ENCODE data around the gene HINFP.

HINFP gene

DNA sequence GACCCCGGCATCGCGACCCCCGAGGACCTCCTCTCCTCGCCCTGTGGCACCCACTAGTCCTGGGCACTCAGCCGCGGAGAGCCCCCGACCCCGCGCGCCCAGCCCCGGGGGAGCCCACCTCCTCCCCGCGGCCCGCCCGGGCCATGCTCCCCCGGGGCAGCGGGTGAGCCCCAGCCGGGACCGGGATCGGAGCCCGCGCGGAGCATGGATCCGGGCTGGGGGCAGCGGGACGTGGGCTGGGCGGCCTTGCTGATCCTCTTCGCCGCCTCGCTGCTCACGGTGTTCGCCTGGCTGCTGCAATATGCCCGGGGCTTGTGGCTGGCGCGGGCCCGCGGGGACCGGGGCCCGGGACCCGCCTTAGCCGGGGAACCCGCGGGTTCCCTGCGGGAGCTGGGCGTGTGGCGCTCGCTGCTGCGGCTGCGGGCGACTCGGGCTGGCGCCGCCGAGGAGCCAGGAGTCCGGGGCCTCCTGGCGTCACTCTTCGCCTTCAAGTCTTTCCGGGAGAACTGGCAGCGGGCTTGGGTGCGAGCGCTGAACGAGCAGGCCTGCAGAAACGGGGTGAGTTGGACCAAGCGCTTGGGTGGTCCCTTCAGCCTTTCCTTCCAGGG lies 13.7 kb upstream of the HINFP start:
- H3K4me3 Mint-ChIP-seq: peak overlapping the region; percentile 88
- H3K36me3 Mint-ChIP-seq: peaks cover 19% of the 10 kb centered on the region
- H3K4me1 Mint-ChIP-seq: peaks cover 34% of the 10 kb centered on the region
- H3K9me3 Mint-ChIP-seq: no peaks in the 10 kb centered on the region
- H3K27ac Mint-ChIP-seq: no peak overlapping the region
- ATAC-seq: peak; percentile 60
- no peaks in the 10 kb centered on the region for H3K27me3 Mint-ChIP-seq

DNA sequence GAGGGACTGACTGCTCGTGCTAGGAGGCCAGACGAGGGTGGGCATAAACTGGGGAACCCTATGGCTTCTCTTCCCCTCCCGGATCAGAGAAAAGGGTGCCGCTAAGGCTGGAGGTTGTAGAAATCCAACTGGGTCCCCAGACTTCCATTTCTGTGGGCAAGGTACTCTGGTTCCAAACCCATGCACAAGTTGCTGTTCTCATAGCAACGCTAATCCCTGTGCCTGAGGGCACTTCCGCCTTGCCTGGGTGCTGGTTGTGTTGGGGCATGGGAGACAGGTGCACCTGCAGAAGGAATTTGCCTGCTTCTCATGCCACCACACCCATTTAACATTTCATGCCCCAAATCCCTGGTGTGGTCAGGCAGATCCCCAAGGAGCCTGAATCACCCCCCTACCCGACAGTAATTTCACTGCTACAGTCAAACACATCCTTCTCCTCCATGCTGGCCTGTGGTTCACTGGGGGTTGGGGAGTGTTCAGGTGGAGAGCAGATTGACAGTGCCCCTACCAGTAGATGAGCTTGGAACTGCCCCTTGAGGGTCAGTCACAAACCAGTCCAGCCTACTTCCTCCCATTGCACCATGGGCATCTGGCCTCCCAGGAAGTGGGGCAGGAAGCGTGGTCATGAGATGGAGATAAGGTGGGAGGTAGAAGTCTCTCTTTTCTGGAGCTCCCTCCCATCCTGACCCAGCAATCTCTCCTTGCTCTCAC lies 13.1 kb upstream of the HINFP start:
- peak overlapping the region; percentile 10 for H3K27ac Mint-ChIP-seq
- peaks cover 34% of the 10 kb centered on the region for H3K4me1 Mint-ChIP-seq
- H3K36me3 Mint-ChIP-seq: peaks cover 26% of the 10 kb centered on the region
- H3K4me3 Mint-ChIP-seq: peak overlapping the region; percentile 88
- ATAC-seq: no peak
- no peaks in the 10 kb centered on the region for H3K9me3 Mint-ChIP-seq
- H3K27me3 Mint-ChIP-seq: no peaks in the 10 kb centered on the region

DNA sequence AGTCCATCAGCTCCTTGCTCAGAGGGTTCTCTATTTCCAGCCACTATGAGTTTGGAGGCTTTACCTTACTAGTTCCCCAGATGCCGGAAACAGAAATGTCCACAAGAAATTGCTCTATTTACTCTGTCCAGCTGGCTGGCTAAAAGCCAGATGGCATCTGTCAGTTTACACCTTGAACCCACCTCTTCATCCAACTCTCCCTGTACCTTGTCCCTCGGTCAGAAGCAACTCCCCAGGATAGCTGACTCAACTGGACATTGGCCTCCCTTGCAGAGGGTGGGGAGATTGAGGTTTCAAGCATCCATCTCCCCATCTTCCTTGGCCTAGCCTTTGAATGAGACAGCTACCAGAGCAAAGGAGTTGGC lies 12.5 kb upstream of the HINFP start:
- peak overlapping the region; percentile 10 for H3K27ac Mint-ChIP-seq
- H3K36me3 Mint-ChIP-seq: peaks cover 29% of the 10 kb centered on the region
- H3K4me1 Mint-ChIP-seq: peaks cover 34% of the 10 kb centered on the region
- H3K9me3 Mint-ChIP-seq: no peaks in the 10 kb centered on the region
- H3K27me3 Mint-ChIP-seq: no peaks in the 10 kb centered on the region
- ATAC-seq: no peak
- peak overlapping the region; percentile 88 for H3K4me3 Mint-ChIP-seq

DNA sequence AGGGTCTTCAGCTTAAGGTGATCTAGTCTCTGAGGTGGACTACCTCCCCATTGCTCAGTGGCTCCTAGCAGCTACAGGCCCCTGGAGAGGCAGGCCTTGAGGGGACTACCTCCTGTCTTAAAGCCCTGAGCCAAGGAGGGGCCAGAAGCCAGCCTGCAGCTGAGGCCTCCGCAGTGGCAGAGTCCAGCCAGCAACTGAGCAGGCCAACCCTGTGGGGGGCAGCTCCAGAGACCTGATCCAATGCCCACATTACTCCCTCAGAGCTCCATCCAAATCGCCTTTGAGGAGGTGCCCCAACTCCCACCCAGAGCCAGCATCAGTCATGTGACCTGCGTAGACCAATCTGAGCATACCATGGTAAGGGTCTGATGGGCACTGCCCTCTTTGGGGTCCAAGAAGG lies 11.5 kb upstream of the HINFP start:
- H3K27ac Mint-ChIP-seq: no peak overlapping the region

DNA sequence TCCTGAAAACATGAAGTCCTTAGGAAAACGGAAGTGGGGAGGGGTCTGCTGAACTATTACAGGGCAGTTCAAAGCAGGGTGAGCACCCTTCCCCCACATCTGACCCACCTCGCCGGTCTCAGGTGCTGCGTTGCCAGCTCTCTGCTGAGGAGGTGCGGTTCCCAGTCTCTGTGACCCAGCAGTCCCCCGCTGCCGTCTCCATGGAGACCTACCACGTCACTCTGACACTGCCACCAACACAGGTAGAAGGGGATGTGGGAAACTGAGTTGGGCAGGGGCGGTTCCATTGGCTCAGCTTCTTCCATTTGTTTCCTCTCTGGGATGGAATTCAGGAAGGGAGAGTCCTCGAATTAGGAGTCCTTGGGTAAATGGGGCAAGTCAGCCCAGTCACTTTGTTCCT lies 10.9 kb upstream of the HINFP start:
- Mint-ChIP-seq H3K9me3 (no peaks in the 10 kb centered on the region), H3K27me3 (no peaks in the 10 kb centered on the region), H3K4me3 (no peak overlapping the region), H3K36me3 (peaks cover 39% of the 10 kb centered on the region), H3K4me1 (peaks cover 34% of the 10 kb centered on the region), H3K27ac (no peak overlapping the region)
- no peak for ATAC-seq

More for the DNA sequence above, 11.5 kb upstream of the HINFP start:
- no peaks in the 10 kb centered on the region for H3K9me3 Mint-ChIP-seq
- peaks cover 34% of the 10 kb centered on the region for H3K4me1 Mint-ChIP-seq
- no peak for ATAC-seq
- H3K4me3 Mint-ChIP-seq: no peak overlapping the region
- peaks cover 34% of the 10 kb centered on the region for H3K36me3 Mint-ChIP-seq
- no peaks in the 10 kb centered on the region for H3K27me3 Mint-ChIP-seq

DNA sequence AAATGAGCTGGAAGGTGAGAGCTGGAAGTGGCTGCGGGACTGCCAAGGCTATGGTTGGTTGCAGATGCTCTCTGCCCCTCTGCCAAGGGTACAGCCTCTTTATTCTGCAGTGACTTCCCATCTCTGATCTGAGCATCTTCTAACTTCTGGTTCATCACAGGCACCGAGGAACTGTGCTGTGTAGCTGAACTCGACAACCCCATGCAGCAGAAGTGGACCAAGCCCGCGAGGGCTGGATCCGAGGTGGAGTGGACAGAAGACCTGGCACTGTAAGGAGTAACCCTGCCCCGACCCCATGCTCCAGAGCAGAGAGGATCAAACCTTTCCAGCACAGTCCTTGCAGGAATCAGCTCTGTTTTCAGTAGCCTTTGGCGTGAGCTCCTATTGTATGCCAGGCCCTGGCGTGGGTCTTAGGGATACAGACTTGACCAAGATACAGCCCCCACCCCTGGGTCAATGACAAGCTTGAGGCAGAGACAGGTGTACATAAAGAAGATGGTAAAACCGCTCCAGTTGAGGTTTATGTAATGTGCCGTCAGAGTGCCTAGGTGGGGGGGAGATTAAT lies 9.9 kb upstream of the HINFP start:
- no peak for ATAC-seq
- peaks cover 26% of the 10 kb centered on the region for H3K4me1 Mint-ChIP-seq
- H3K27me3 Mint-ChIP-seq: no peaks in the 10 kb centered on the region
- no peaks in the 10 kb centered on the region for H3K9me3 Mint-ChIP-seq
- H3K27ac Mint-ChIP-seq: no peak overlapping the region
- H3K4me3 Mint-ChIP-seq: no peak overlapping the region
- H3K36me3 Mint-ChIP-seq: peaks cover 47% of the 10 kb centered on the region

DNA sequence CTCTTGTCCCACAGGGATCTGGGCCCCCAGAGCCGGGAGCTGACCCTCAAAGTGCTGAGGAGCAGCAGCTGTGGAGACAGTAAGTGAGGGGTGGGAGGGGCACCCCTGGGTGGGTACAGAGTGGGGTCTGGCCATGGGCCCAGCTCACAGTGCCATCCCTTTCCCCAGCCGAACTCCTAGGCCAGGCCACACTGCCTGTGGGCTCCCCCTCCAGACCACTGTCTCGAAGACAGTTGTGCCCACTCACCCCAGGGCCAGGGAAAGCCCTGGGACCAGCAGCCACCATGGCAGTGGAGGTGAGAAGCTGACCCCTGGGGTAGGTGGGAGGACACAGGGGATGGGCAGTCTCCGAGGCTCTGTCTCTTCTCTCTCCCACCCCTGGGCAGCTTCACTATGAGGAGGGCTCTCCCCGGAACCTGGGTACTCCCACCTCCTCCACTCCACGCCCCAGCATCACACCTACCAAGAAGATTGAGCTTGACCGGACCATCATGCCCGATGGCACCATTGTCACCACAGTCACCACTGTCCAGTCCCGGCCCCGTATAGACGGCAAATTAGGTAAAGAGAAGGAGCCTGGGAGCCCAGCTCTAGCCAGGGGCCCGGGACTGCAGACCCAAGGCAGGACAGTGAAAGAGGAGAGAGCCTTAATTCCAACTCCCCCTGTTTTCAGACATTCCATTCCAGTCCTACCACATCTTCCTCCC lies 8.9 kb upstream of the HINFP start:
- Mint-ChIP-seq H3K27me3 (no peaks in the 10 kb centered on the region), H3K4me1 (peaks cover 20% of the 10 kb centered on the region), H3K9me3 (no peaks in the 10 kb centered on the region), H3K27ac (no peak overlapping the region), H3K36me3 (peaks cover 54% of the 10 kb centered on the region), H3K4me3 (no peak overlapping the region)
- no peak for ATAC-seq

DNA sequence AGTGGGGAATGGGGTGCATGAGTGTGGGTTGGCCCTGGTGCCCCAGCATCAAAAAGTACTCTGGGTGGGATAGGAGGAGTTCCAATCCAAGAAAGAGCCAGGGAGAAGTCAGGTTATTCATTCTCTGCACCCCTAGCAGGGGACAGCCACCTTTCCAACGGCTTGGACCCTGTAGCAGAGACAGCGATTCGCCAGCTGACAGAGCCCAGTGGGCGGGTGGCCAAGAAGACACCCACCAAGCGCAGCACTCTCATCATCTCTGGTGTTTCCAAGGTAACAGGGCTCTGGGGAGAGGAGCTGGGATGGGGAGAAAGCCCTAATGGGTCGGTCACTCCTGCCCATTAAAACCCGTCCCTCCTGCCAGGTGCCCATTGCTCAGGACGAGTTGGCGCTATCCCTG lies 7.7 kb upstream of the HINFP start:
- H3K9me3 Mint-ChIP-seq: no peaks in the 10 kb centered on the region
- peaks cover 13% of the 10 kb centered on the region for H3K4me1 Mint-ChIP-seq
- H3K36me3 Mint-ChIP-seq: peaks cover 54% of the 10 kb centered on the region
- H3K4me3 Mint-ChIP-seq: no peak overlapping the region
- H3K27me3 Mint-ChIP-seq: no peaks in the 10 kb centered on the region
- no peak for ATAC-seq
- H3K27ac Mint-ChIP-seq: no peak overlapping the region

DNA sequence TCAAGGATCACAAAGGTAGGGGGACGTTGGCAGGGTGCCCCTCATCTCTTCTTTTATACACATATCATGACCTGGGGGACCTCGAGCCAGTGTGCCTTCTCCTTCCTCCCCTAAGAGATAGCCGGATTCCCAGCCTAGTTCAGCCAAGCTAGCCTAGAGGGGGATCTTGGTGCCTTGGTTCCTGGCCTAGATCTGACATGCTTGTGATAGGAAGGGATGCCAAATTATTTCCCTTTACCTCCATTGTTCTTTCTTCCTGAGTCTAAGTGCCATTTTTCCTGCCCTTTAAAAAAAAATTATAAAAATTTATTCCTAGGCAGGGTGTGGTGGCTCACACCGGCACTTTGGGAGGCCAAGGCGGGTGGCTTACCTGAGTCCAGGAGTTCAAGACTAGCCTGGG lies 7.0 kb upstream of the HINFP start:
- H3K27ac Mint-ChIP-seq: no peak overlapping the region
- H3K27me3 Mint-ChIP-seq: no peaks in the 10 kb centered on the region
- H3K4me3 Mint-ChIP-seq: no peak overlapping the region
- peaks cover 54% of the 10 kb centered on the region for H3K36me3 Mint-ChIP-seq
- peaks cover 7% of the 10 kb centered on the region for H3K4me1 Mint-ChIP-seq
- H3K9me3 Mint-ChIP-seq: no peaks in the 10 kb centered on the region
- no peak for ATAC-seq

DNA sequence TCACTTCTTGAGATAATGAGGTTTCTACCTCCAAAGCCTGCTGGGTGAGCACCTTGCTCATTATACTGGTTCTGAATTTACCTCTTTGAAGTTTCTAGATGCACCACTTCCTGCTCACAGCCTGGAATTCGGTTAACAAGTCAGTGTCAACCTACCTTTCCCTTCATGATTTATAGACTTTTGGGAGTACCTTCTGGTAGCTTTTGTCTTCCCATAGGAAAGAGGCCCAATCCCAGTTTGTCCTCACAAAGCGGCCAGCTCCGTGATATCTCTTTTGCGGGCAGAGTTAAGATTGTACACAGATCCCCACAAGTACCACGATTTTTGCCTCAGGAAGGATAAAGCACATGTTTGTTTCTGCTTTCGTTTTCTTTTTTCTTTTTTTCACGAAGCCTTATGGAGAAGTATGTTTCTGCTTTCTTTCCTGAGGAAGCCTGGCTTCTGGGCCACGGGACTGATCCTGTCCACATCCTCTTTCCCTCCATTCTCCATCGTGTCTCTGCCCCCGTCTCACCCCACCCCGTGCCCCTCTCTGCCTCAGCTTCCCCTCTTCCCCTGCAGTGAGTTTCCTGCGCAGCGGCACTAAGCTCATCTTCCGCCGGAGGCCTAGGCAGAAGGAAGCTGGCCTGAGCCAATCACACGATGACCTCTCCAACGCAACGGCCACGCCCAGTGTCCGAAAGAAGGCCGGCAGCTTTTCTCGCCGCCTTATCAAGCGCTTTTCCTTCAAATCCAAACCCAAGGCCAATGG lies 5.7 kb upstream of the HINFP start:
- no peaks in the 10 kb centered on the region for H3K27me3 Mint-ChIP-seq
- no peak for ATAC-seq
- peaks cover 7% of the 10 kb centered on the region for H3K4me1 Mint-ChIP-seq
- peaks cover 46% of the 10 kb centered on the region for H3K36me3 Mint-ChIP-seq
- peak overlapping the region; percentile 8 for H3K27ac Mint-ChIP-seq
- H3K9me3 Mint-ChIP-seq: no peaks in the 10 kb centered on the region
- no peak overlapping the region for H3K4me3 Mint-ChIP-seq

DNA sequence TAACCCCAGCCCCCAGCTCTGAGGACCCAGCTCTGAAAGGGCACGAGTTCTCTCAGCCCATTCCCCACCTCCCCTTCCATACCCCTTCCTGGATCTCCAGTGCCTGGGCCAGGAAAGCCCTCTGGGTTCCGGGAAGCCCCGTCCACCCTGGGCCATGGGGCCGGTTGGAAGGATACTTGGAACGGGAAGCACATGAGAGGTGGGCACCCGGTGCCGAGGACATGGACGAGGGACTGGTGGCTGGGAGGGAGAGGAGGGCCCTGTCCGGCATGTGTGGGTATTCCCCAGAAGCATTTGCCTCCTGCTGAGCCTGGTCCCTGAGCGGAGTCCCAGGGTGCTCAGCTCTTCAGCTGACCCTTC lies 5.2 kb upstream of the HINFP start:
- Mint-ChIP-seq H3K4me1 (peaks cover 11% of the 10 kb centered on the region), H3K27me3 (no peaks in the 10 kb centered on the region), H3K9me3 (no peaks in the 10 kb centered on the region), H3K36me3 (peaks cover 44% of the 10 kb centered on the region), H3K4me3 (no peak overlapping the region), H3K27ac (no peak overlapping the region)
- ATAC-seq: no peak

DNA sequence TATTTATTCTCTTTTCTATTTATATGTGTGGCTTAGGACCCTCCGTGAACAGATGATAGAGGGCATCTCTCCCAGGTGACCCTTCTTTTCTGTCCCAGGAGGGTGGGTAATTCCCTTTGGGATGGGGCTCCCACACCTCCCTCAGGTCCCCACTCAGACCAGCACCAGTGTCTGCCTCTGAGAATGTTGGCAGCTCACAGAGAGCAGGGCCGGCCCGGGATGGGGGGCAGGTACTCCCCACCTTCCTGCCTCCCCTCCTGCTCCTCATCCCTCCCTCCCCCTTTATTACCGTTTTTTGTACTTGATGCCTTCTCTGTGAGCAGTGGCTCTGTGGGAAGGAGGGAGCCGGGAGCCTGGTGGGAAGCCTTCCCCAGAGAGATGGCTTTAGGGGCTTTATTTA lies 4.8 kb upstream of the HINFP start:
- Mint-ChIP-seq H3K27ac (no peak overlapping the region), H3K4me1 (peaks cover 11% of the 10 kb centered on the region), H3K4me3 (no peak overlapping the region), H3K9me3 (no peaks in the 10 kb centered on the region), H3K36me3 (peaks cover 41% of the 10 kb centered on the region), H3K27me3 (no peaks in the 10 kb centered on the region)
- no peak for ATAC-seq

DNA sequence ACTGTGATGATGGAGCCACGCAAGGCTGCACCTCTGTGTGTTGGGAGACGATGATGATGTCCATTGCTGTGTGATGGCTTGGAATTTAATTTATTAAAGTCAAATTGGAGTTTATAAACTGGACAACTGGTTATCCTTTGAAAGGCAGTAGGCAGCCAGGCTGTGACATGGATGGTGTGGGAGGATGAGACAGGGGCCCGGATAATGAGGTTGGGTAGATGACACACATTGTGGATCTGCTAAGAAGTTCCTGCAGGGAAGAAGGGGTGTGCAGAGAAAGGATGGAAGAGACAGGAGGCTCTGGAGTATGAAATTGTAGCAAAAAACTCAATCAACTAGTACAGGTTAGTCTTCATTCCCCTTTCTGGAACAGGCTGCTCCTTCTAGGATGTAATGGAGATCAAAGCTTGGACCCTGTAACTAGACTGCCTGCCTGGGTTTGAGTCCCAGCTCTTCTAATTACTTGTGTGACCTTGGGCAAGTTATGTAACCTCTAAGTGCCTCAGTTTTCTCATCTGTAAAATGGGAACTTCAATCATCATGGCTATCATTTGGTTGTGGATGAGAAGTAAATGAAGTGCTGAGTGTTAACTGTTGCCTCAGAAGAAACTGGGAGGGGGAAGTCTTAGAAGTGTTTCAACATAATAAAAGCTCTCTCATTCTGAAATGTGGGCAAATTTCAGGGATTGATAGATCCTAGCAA lies 4.2 kb upstream of the HINFP start:
- peaks cover 16% of the 10 kb centered on the region for H3K4me1 Mint-ChIP-seq
- H3K27me3 Mint-ChIP-seq: no peaks in the 10 kb centered on the region
- no peak for ATAC-seq
- no peak overlapping the region for H3K4me3 Mint-ChIP-seq
- no peaks in the 10 kb centered on the region for H3K9me3 Mint-ChIP-seq
- no peak overlapping the region for H3K27ac Mint-ChIP-seq
- peaks cover 36% of the 10 kb centered on the region for H3K36me3 Mint-ChIP-seq

DNA sequence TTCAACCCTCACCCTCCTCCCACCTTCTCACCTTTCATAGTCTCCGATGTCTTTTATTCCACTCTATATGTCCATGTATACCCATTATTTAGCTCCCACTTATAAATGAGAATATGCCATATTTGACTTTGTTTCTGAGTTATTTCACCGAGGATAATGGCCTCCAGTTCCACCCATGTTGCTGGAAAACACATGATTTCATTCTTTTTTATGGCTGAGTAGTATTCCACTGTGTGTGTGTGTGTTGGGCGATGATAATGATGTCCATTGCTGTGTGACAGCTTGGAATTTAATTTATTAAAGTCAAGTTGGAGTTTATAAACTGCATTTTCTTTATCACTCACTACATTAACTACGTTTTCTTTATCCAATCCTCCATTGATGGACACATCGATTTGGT lies 3.2 kb upstream of the HINFP start:
- Mint-ChIP-seq H3K9me3 (no peaks in the 10 kb centered on the region), H3K4me3 (no peak overlapping the region), H3K27me3 (no peaks in the 10 kb centered on the region), H3K27ac (no peak overlapping the region), H3K36me3 (peaks cover 29% of the 10 kb centered on the region), H3K4me1 (peaks cover 26% of the 10 kb centered on the region)
- ATAC-seq: no peak

DNA sequence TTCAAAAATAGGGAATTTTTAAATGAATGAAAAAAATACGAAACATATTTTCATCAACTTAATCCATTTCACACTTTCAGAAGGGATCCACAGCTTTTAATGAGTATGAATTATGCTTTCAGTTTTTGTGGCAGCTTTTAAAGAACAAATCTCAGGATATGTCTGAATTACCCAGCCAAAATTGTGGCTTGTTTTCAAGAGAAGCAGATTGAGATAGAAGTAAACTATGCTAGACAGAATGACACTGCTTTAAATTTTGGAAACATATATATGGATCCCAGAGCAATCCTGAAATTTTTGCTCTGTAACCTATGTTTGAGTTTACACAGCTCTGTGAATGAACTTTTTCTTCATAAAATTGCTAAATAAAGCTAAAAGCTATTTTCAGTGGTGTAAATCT lies 2.4 kb upstream of the HINFP start:
- ATAC-seq: no peak
- no peaks in the 10 kb centered on the region for H3K9me3 Mint-ChIP-seq
- no peak overlapping the region for H3K27ac Mint-ChIP-seq
- H3K36me3 Mint-ChIP-seq: peaks cover 28% of the 10 kb centered on the region
- peaks cover 29% of the 10 kb centered on the region for H3K4me1 Mint-ChIP-seq
- H3K4me3 Mint-ChIP-seq: no peak overlapping the region
- no peaks in the 10 kb centered on the region for H3K27me3 Mint-ChIP-seq
